Measurements from ENCODE around the gene SLC46A3. TPM values are rescaled to one million over a fixed set of nuclear protein-coding genes. Genes with fewer than 3 reads are reported as not detected.

Gene SLC46A3
- polyA plus RNA-seq, 1 donor from 2014 or later, result 7.4 TPM

DNA sequence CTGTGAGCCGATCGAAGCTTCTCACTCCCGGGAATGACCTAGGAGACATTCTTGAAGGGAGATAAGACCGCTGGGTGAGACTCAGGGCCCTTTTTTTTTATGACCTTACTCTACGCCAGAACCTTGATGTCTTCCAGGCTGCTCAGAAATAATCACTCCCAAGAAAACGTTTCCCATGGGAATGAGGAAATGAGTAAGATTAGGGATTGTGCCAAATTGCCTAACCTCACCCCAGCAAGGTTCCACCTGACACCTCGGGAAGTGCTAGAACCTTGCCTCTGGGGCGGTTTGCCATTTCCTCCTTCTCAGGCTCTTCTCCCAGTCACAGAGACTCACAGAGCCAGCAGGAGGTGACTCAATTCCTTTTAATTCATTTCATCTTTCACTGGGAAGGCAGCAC lies 2.3 kb downstream of the SLC46A3 start:
- Histone ChIP-seq H3F3A (ENCODE audit: insufficient read depth, low read length, poor library complexity, severe bottlenecking) (no peaks in the 10 kb centered on the region), H3K9me2 (ENCODE audit: insufficient read depth, low read length) (no peaks in the 10 kb centered on the region), H3K36me3 (ENCODE audit: insufficient read depth, low read length) (no peaks in the 10 kb centered on the region), H2AFZ (ENCODE audit: low read depth, low read length) (no peak overlapping the region), H3K9me3 (ENCODE audit: low read length) (no peaks in the 10 kb centered on the region), H3K27me3 (ENCODE audit: insufficient read depth, low read depth, low read length) (peaks cover 11% of the 10 kb centered on the region), H3K79me2 (replicated peaks; ENCODE audit: insufficient read depth, low read length) (no peaks in the 10 kb centered on the region), H3K27ac (ENCODE audit: low read length) (no peak overlapping the region), H3K9ac (ENCODE audit: low read length) (no peak overlapping the region), H3K4me3 (ENCODE audit: low read length) (no peak overlapping the region), H3K4me2 (ENCODE audit: low read length) (no peak overlapping the region), H4K20me1 (ENCODE audit: insufficient read depth) (no peaks in the 10 kb centered on the region)
- TF ChIP-seq EZH2 (IDR thresholded peaks at IDR 0.05; ENCODE audit: borderline replicate concordance, insufficient read depth, low read length, poor library complexity, severe bottlenecking) (no peak), RAD21 (conservative IDR thresholded peaks at IDR 0.05) (no peak), MXI1 (conservative IDR thresholded peaks at IDR 0.05; ENCODE audit: poor library complexity, severe bottlenecking) (no peak), POLR2AphosphoS5 (IDR thresholded peaks at IDR 0.05) (no peak), EP300 (conservative IDR thresholded peaks at IDR 0.05; ENCODE audit: poor library complexity, severe bottlenecking) (no peak), REST (IDR thresholded peaks at IDR 0.05; ENCODE audit: borderline replicate concordance) (no peak), TAF1 (IDR thresholded peaks at IDR 0.05; ENCODE audit: low read depth) (no peak), SMC3 (conservative IDR thresholded peaks at IDR 0.05; ENCODE audit: poor library complexity) (no peak)
- TF ChIP-seq, protein P1, sequence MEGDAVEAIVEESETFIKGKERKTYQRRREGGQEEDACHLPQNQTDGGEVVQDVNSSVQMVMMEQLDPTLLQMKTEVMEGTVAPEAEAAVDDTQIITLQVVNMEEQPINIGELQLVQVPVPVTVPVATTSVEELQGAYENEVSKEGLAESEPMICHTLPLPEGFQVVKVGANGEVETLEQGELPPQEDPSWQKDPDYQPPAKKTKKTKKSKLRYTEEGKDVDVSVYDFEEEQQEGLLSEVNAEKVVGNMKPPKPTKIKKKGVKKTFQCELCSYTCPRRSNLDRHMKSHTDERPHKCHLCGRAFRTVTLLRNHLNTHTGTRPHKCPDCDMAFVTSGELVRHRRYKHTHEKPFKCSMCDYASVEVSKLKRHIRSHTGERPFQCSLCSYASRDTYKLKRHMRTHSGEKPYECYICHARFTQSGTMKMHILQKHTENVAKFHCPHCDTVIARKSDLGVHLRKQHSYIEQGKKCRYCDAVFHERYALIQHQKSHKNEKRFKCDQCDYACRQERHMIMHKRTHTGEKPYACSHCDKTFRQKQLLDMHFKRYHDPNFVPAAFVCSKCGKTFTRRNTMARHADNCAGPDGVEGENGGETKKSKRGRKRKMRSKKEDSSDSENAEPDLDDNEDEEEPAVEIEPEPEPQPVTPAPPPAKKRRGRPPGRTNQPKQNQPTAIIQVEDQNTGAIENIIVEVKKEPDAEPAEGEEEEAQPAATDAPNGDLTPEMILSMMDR (IDR thresholded peaks at IDR 0.05; ENCODE audit: poor library complexity, severe bottlenecking), result no peak

DNA sequence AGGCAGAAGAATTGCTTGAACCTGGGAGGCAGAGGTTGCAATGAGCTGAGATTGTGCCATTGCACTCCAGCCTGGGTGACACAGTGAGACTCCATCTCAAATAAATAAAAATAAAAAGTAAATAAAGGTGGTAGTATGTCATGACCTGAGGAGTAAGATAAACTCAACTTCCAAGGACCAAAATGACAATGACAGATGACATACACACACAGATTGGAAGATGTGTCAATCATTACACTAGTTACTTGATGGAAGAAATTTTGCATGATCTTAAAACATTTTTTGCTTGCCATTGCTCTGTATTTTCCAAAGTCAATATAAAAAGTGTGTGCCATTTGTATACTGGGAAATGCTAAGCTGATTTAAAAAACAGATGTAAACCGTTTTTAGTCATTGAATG lies 4.1 kb downstream of the SLC46A3 start:
- no peaks in the 10 kb centered on the region for H3K36me3 ChIP-seq (ENCODE audit: insufficient read depth, low read length)
- no peak overlapping the region for H3K4me2 ChIP-seq (ENCODE audit: low read length)
- no peak for TF ChIP-seq REST (IDR thresholded peaks at IDR 0.05; ENCODE audit: borderline replicate concordance)
- no peak for TF ChIP-seq SMC3 (conservative IDR thresholded peaks at IDR 0.05; ENCODE audit: poor library complexity)
- no peak for TF ChIP-seq POLR2AphosphoS5 (IDR thresholded peaks at IDR 0.05)
- TF ChIP-seq MXI1 (conservative IDR thresholded peaks at IDR 0.05; ENCODE audit: poor library complexity, severe bottlenecking), result no peak
- no peak for TF ChIP-seq RAD21 (conservative IDR thresholded peaks at IDR 0.05)
- TF ChIP-seq, protein P1 (IDR thresholded peaks at IDR 0.05; ENCODE audit: poor library complexity, severe bottlenecking), result no peak
- TF ChIP-seq EP300 (conservative IDR thresholded peaks at IDR 0.05; ENCODE audit: poor library complexity, severe bottlenecking), result no peak
- no peak for TF ChIP-seq EZH2 (IDR thresholded peaks at IDR 0.05; ENCODE audit: borderline replicate concordance, insufficient read depth, low read length, poor library complexity, severe bottlenecking)
- TF ChIP-seq TAF1 (IDR thresholded peaks at IDR 0.05; ENCODE audit: low read depth), result no peak
- H2AFZ ChIP-seq (ENCODE audit: low read depth, low read length), result no peak overlapping the region
- H3K9me3 ChIP-seq (ENCODE audit: low read length), result no peaks in the 10 kb centered on the region
- no peaks in the 10 kb centered on the region for H3K79me2 ChIP-seq (replicated peaks; ENCODE audit: insufficient read depth, low read length)
- H3K9me2 ChIP-seq (ENCODE audit: insufficient read depth, low read length), result no peaks in the 10 kb centered on the region
- no peaks in the 10 kb centered on the region for H3F3A ChIP-seq (ENCODE audit: insufficient read depth, low read length, poor library complexity, severe bottlenecking)
- peaks cover 11% of the 10 kb centered on the region for H3K27me3 ChIP-seq (ENCODE audit: insufficient read depth, low read depth, low read length)
- H3K27ac ChIP-seq (ENCODE audit: low read length), result no peak overlapping the region
- no peak overlapping the region for H3K4me3 ChIP-seq (ENCODE audit: low read length)
- H3K9ac ChIP-seq (ENCODE audit: low read length), result no peak overlapping the region
- no peaks in the 10 kb centered on the region for H4K20me1 ChIP-seq (ENCODE audit: insufficient read depth)
